ENCODE results near the gene NXF1. TPM values are rescaled to one million over a fixed set of nuclear protein-coding genes. Genes with fewer than 3 reads are reported as not detected.

NXF1 gene
- total and polyA plus RNA-seq, 2 of the 8 experiments (the other 6 are each of a cell fraction or from before 2014, with no cell fraction given): 48.1 to 49.8 TPM

DNA sequence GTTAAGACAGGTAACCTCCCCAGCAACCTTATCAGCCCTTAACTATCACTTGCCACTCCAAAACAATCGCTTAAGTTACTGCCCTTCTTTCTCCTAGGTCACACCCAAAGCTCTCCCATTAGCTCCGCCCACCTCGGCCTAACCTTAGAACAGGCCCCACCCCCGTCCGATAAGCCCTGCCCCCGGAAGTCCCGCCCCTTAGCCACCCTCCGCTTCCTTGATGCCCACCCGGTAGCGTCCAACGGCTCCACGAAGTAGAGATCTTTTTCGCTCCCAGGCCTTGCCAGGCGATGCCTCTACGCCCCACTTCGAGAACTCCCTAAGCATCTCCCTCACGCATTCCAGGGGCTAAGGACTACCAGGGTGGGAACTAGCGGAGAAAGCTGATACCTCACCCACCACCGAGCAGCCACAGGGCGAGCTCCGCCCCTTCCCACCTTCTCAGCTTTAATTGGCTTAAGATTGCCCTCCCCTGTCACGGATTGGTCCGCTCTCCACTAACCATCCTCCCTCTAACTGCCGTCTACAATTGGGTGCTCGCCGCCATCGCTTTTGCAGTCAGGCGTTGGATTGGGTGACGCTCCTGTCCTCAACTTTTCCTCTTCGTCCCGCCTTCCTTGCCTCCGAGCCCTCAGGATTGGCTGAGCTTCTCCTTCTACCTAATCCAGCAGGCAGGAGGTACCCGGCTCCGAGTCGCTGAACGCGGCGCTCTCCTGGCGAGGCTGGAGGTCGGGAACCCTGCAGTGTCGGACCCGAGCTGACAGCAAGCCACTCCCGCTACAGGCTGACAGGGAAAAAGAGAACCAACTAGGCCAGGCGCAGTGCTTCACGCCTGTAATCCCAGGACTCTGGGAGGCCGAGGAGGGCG is 51.3 kb downstream of the NXF1 start, which contains the start of gene ZBTB3 (continued):
- TF ChIP-seq, protein P1, sequence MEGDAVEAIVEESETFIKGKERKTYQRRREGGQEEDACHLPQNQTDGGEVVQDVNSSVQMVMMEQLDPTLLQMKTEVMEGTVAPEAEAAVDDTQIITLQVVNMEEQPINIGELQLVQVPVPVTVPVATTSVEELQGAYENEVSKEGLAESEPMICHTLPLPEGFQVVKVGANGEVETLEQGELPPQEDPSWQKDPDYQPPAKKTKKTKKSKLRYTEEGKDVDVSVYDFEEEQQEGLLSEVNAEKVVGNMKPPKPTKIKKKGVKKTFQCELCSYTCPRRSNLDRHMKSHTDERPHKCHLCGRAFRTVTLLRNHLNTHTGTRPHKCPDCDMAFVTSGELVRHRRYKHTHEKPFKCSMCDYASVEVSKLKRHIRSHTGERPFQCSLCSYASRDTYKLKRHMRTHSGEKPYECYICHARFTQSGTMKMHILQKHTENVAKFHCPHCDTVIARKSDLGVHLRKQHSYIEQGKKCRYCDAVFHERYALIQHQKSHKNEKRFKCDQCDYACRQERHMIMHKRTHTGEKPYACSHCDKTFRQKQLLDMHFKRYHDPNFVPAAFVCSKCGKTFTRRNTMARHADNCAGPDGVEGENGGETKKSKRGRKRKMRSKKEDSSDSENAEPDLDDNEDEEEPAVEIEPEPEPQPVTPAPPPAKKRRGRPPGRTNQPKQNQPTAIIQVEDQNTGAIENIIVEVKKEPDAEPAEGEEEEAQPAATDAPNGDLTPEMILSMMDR (IDR thresholded peaks at IDR 0.05; ENCODE audit: control extremely low read depth in 1 of 3, insufficient read depth in 1 of 3, low read depth in 1 of 3, low read length in 3 of 3): no peak
- TF ChIP-seq, protein P2, sequence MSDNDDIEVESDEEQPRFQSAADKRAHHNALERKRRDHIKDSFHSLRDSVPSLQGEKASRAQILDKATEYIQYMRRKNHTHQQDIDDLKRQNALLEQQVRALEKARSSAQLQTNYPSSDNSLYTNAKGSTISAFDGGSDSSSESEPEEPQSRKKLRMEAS (IDR thresholded peaks at IDR 0.05): peak; percentile 59
- TF ChIP-seq, protein P3, sequence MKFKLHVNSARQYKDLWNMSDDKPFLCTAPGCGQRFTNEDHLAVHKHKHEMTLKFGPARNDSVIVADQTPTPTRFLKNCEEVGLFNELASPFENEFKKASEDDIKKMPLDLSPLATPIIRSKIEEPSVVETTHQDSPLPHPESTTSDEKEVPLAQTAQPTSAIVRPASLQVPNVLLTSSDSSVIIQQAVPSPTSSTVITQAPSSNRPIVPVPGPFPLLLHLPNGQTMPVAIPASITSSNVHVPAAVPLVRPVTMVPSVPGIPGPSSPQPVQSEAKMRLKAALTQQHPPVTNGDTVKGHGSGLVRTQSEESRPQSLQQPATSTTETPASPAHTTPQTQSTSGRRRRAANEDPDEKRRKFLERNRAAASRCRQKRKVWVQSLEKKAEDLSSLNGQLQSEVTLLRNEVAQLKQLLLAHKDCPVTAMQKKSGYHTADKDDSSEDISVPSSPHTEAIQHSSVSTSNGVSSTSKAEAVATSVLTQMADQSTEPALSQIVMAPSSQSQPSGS (IDR thresholded peaks at IDR 0.05; ENCODE audit: low read length): no peak
- TF ChIP-seq SIRT6 (IDR thresholded peaks at IDR 0.05; ENCODE audit: low read length) (no peak), RAD21 (IDR thresholded peaks at IDR 0.05 in 1 of 2, conservative IDR thresholded peaks at IDR 0.05 in 1 of 2; ENCODE audit: low read depth in 2 of 2, low read length in 2 of 2) (0 out of 4 replicates have a peak, but pooled peaks of 1 of the 2 experiments have one; percentile 6), TCF12 (IDR thresholded peaks at IDR 0.05; ENCODE audit: low read depth, low read length) (no peak), CHD1 (IDR thresholded peaks at IDR 0.05; ENCODE audit: low read depth, low read length) (no peak), HDAC6 (IDR thresholded peaks at IDR 0.05; ENCODE audit: low read depth, low read length) (no peak), KDM5A (IDR thresholded peaks at IDR 0.05; ENCODE audit: low read length) (peak; percentile 41; the same call in 1 of the 2 replicates), GABPA (IDR thresholded peaks at IDR 0.05; ENCODE audit: borderline replicate concordance, insufficient read depth, low read length) (peak; percentile 81), SIN3A (conservative IDR thresholded peaks at IDR 0.05 in 1 of 2, IDR thresholded peaks at IDR 0.05 in 1 of 2; ENCODE audit: low read depth in 1 of 2, low read length in 2 of 2) (peak; percentile 49 to 93; a peak in 3 of 4 replicates), BACH1 (IDR thresholded peaks at IDR 0.05; ENCODE audit: low read length) (no peak)

All from H1 (cell line).